Heart right ventricle (tissue), 16 donors: Measurements from ENCODE around the gene GTPBP10. TPM values are rescaled to one million over a fixed set of nuclear protein-coding genes. Genes with fewer than 3 reads are reported as not detected.

Experiments used
- ATAC-seq, 8 donors: fragments of 200-7000 bp; cut with Tn5 transposase; one replicate each; pipeline ENCODE4 v1.9.1; 2020; ENCODE audit warnings: mild to moderate bottlenecking in 8 of 8, moderate library complexity in 8 of 8, moderate number of reproducible peaks in 1 of 8
- DNase-seq, 2 donors: peaks; one replicate each; pipeline ENCODE4 v3.0.0-alpha.2; 2020
- H3K27ac ChIP-seq, 10 donors: fragments of 200-600 bp; sonication (generic) in 2 of 10; one replicate each; pipeline versions ENCODE4 v1.5.0 to v1.8.0; 2020 to 2022; ENCODE audit warnings: mild to moderate bottlenecking in 3 of 10
- H3K27me3 ChIP-seq, 7 donors: fragments of 200-600 bp; one replicate each; pipeline ENCODE4 v1.8.0; 2021 to 2022; ENCODE audit warnings: mild to moderate bottlenecking in 2 of 7
- H3K36me3 ChIP-seq, 9 donors: fragments of 200-600 bp; sonication (generic) in 1 of 9; one replicate each; pipeline versions ENCODE4 v1.5.0 to v1.8.0; 2020 to 2022; ENCODE audit warnings: mild to moderate bottlenecking in 2 of 9
- H3K4me1 ChIP-seq, 9 donors: fragments of 200-600 bp; sonication (generic) in 1 of 9; one replicate each; pipeline versions ENCODE4 v1.5.0 to v1.8.0; 2020 to 2022; ENCODE audit warnings: mild to moderate bottlenecking in 4 of 9
- H3K4me3 ChIP-seq, 10 donors: fragments of 200-600 bp; sonication (generic) in 2 of 10; one replicate each; pipeline versions ENCODE4 v1.5.0 to v1.8.0; 2020 to 2022; ENCODE audit warnings: mild to moderate bottlenecking in 7 of 10, moderate library complexity in 2 of 10
- H3K9me3 ChIP-seq, 11 donors: fragments of 200-600 bp in 10 of 11; sonication (generic) in 2 of 11; one replicate each; pipeline versions ENCODE4 v1.5.0 to v1.8.0; 2013 to 2022; ENCODE audit warnings: mild to moderate bottlenecking in 2 of 11, control low read depth in 1 of 11, moderate library complexity in 1 of 11
- CTCF ChIP-seq, 9 donors: fragments of 200-600 bp; sonication (generic) in 2 of 9; IDR thresholded peaks; one replicate each; pipeline versions ENCODE4 v1.5.0 to v1.8.0; 2021 to 2022; ENCODE audit warnings: antibody characterized with exemption in 9 of 9, mild to moderate bottlenecking in 5 of 9, moderate library complexity in 1 of 9
- WGBS, 2 donors: extraction: QIAGEN DNeasy Blood & Tissue Kit; methylation state at CpG; one replicate each; pipeline ENCODE4 v1.1.7; 2013; ENCODE audit warnings: inconsistent platforms in 1 of 2; 5-methylcytosine and 5-hydroxymethylcytosine counted together
- intact Hi-C, 10 donors: fragments of 100-400 bp; cut with DNase I; formaldehyde crosslinking; loops; one replicate each; pipeline versions ENCODE4 v1.11.1 to v1.14.2; 2022
- polyA plus RNA-seq, 2 donors: library from polyadenylated mRNA; stranded (reverse); fragments of 200-250 nt; gene quantifications; one replicate each; pipeline ENCODE4 v1.2.3, GENCODE V29; 2013
- total RNA-seq, 10 donors: library from RNA; stranded (reverse); fragmentation: NEBNext Ultra II Directional in 3 of 10; extraction: Animal tissue kit (Norgen Biotek cat#: 25700) in 3 of 10; gene quantifications; one replicate each; pipeline versions ENCODE4 v1.2.1 to v1.2.4, GENCODE V29; 2021 to 2023
- donor health status: Arrhythmogenic right ventricular cardiomyopathy.
- donor health status: ischemic (EF 13 %, LVEDD 7.1; RV severe dilation, severe dysfunction).
- donor health status: healthy with polysubstance abuse.
- donor health status: DM: no; HTN: yes; CAD: no.
- donor health status: DM: no; HTN: no; CAD: no.
- donor health status: ischemic (EF 25% LVEDD 6.9; RV normal size, moderate dysfunction).
- donor health status: ischemic (EF 25% LVEDD 5.7; RV mildly dilated, moderate dysfunction).
- donor health status: healthy.
- donor health status: DM: yes; HTN: yes; CAD: no.
- donor health status: Ischemic cardiomyopathy.
- donor health status: ischemic (EF 35%, LVEDD 5.7; RV mildly dilated, moderate dysfunction).
- donor health status: nonischemic (EF 11% LVEDD 7.7; RV severe dilation, severe dysfunction).
- donor health status: DM: yes; HTN: yes; CAD: no.
- donor health status: PGD.
- donor health status: ischemic (EF 29% LVEDD 5.4; RV normal size, mild dysfunction).
- donor health status: nonischemic (EF 23%, LVEDD 6.1; RV moderate dilation, normal function).

Gene GTPBP10
- total and polyA plus RNA-seq, 12 donors, result 15.5 to 27.6 (median 23.4) TPM

GRCh38 chr7:90412458-90413184 lies 66.1 kb downstream of the GTPBP10 start:
- no peak overlapping the region for H3K4me3 ChIP-seq
- H3K36me3 ChIP-seq, result peaks cover 0 to 78% (median 8%) of the 10 kb centered on the region in 9 donors
- WGBS, 2 donors, result 90 to 92% methylated on average over 11 of the region's 11 CpGs
- H3K4me1 ChIP-seq, result peaks cover 0 to 50% (median 13%) of the 10 kb centered on the region in 9 donors
- no peaks in the 10 kb centered on the region for H3K27me3 ChIP-seq
- no peaks in the 10 kb centered on the region for H3K9me3 ChIP-seq
- intact Hi-C loops, result loop anchor here in 1 of 10 donors (10.0 kb wide), 1 partner anchor 98 kb away; no protein-coding TSS in a partner anchor
- peak in 3 of 9 donors; percentile 19 to 26 (median 20) for TF ChIP-seq CTCF (IDR thresholded peaks at IDR 0.05)
- DNase-seq, result no peak
- H3K27ac ChIP-seq, result peak overlapping the region in 1 of 10 donors; percentile 40
- peak in 5 of 8 donors; percentile 30 to 69 (median 36) for ATAC-seq

- no peak for TF ChIP-seq CTCF (IDR thresholded peaks at IDR 0.05)
- no peaks in the 10 kb centered on the region for H3K27me3 ChIP-seq
- peaks cover 0 to 72% (median 8%) of the 10 kb centered on the region in 9 donors for H3K36me3 ChIP-seq
- H3K27ac ChIP-seq, result no peak overlapping the region
- ATAC-seq (no peak), DNase-seq (no peak)
- 97% methylated on average over 2 of the region's 2 CpGs for WGBS, 2 donors
- intact Hi-C loops, result loop anchor here in 1 of 10 donors (10.0 kb wide), 1 partner anchor 98 kb away; no protein-coding TSS in a partner anchor
- H3K4me1 ChIP-seq, result peaks cover 0 to 48% (median 13%) of the 10 kb centered on the region in 9 donors
- no peaks in the 10 kb centered on the region for H3K9me3 ChIP-seq
- no peak overlapping the region for H3K4me3 ChIP-seq
Measured at GRCh38 chr7:90413185-90413528, 66.6 kb downstream of the GTPBP10 start.

GRCh38 chr7:90421651-90422050 lies 75.1 kb downstream of the GTPBP10 start:
- no peak overlapping the region for H3K4me3 ChIP-seq
- H3K27me3 ChIP-seq, result no peaks in the 10 kb centered on the region
- ATAC-seq (peak in 6 of 8 donors; percentile 51 to 94 (median 63)), DNase-seq (no peak)
- 59 to 66% methylated on average over 6 of the region's 6 CpGs for WGBS, 2 donors
- no peak for TF ChIP-seq CTCF (IDR thresholded peaks at IDR 0.05)
- H3K4me1 ChIP-seq, result peaks cover 0 to 14% (median 0%) of the 10 kb centered on the region in 9 donors
- H3K36me3 ChIP-seq, result no peaks in the 10 kb centered on the region
- intact Hi-C loops, result loop anchor here in 5 of 10 donors (10.0 kb wide), 4 partner anchors 107 to 267 kb away; partner anchors contain the start of gene STEAP1 (in 1 of the 5)
- no peaks in the 10 kb centered on the region for H3K9me3 ChIP-seq
- H3K27ac ChIP-seq, result peak overlapping the region in 4 of 10 donors; percentile 7 to 46 (median 44)

GRCh38 chr7:90424720-90425119 lies 78.2 kb downstream of the GTPBP10 start:
- 91 to 92% methylated on average over 3 of the region's 3 CpGs for WGBS, 2 donors
- ATAC-seq, result no peak
- Histone ChIP-seq H3K4me1 (peaks cover 0 to 14% (median 0%) of the 10 kb centered on the region in 9 donors), H3K9me3 (no peaks in the 10 kb centered on the region), H3K4me3 (no peak overlapping the region), H3K27me3 (no peaks in the 10 kb centered on the region), H3K36me3 (no peaks in the 10 kb centered on the region), H3K27ac (no peak overlapping the region)
- DNase-seq, result no peak
- intact Hi-C loops, result loop anchor here in 9 of 10 donors (5.0 to 10.0 kb wide), 7 partner anchors 110 to 272 kb away; partner anchors contain the start of gene STEAP1 (in 4 of the 9)
- no peak for TF ChIP-seq CTCF (IDR thresholded peaks at IDR 0.05)
